ENCODE measurements around the gene RASA3. TPM values are rescaled to one million over a fixed set of nuclear protein-coding genes. Genes with fewer than 3 reads are reported as not detected.

RASA3 gene
- total RNA-seq, 1 experiment from 2014 or later: 18.6 TPM

DNA sequence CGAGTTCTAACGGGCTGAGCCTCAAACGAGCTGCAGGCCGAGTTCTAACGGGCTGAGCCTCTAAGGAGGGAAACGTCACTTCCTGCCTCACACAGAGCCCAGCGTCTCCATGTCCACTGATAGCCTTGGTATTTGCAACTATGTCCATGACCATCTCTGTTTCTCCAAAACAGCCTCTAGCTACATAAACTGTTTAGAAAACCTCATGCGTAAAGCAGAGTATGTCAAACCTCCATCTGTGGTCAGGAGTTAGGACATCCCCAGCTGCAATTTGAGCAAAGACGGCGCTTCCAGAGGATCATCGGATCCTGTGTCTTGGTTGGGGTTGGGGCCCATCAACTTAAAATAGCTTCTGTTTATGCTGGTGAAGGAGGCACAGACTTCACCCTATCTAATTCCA is 20.8 kb downstream of the RASA3 start:
- Histone ChIP-seq H3K9me2 (ENCODE audit: insufficient read depth) (no peaks in the 10 kb centered on the region), H3K4me2 (ENCODE audit: low read length) (no peak overlapping the region), H3K27me3 (ENCODE audit: insufficient read depth, low read length) (no peaks in the 10 kb centered on the region), H3K9me3 (ENCODE audit: control insufficient read depth in 1 of 2, insufficient read depth in 1 of 2, low read depth in 1 of 2, low read length in 2 of 2) (no peaks in the 10 kb centered on the region), H3K79me2 (ENCODE audit: insufficient read depth, low read length) (peaks cover 76% of the 10 kb centered on the region), H2AFZ (ENCODE audit: low read depth, low read length, poor library complexity, severe bottlenecking) (no peak overlapping the region), H3K9ac (ENCODE audit: low read length) (no peak overlapping the region), H3K4me3 (replicated peaks in 1 of 2; ENCODE audit: low read depth in 1 of 2, low read length in 2 of 2) (no peak overlapping the region), H3K27ac (ENCODE audit: low read depth, low read length) (no peak overlapping the region), H4K20me1 (ENCODE audit: insufficient read depth) (no peaks in the 10 kb centered on the region), H3K36me3 (ENCODE audit: control insufficient read depth in 1 of 2, insufficient read depth in 2 of 2, low read length in 2 of 2) (no peaks in the 10 kb centered on the region), H3K4me1 (ENCODE audit: control insufficient read depth in 1 of 2, insufficient read depth in 2 of 2, low read length in 2 of 2) (peaks cover 0 to 15% of the 10 kb centered on the region in 2 experiments; a peak in 2 of 4 replicates)
- intact Hi-C loops (cut with micrococcal nuclease): no loop called here
- TF ChIP-seq ELF1 (IDR thresholded peaks at IDR 0.05; ENCODE audit: borderline replicate concordance, low read depth) (no peak), CBX3 (IDR thresholded peaks at IDR 0.05; ENCODE audit: low read depth) (no peak), CEBPB (IDR thresholded peaks at IDR 0.05; ENCODE audit: low read depth) (no peak), SRF (IDR thresholded peaks at IDR 0.05; ENCODE audit: low read depth) (no peak), EZH2phosphoT487 (IDR thresholded peaks at IDR 0.05; ENCODE audit: borderline replicate concordance) (no peak), SP1 (IDR thresholded peaks at IDR 0.05; ENCODE audit: low read depth) (no peak), EGR1 (IDR thresholded peaks at IDR 0.05; ENCODE audit: low read depth) (no peak), CTCF (IDR thresholded peaks at IDR 0.05 in 2 of 3, conservative IDR thresholded peaks at IDR 0.05 in 1 of 3; ENCODE audit: borderline replicate concordance in 1 of 3, insufficient read depth in 1 of 3, low read depth in 2 of 3, low read length in 2 of 3) (no peak), MAX (IDR thresholded peaks at IDR 0.05) (no peak), FOSL1 (IDR thresholded peaks at IDR 0.05; ENCODE audit: low read depth) (no peak), TCF7L2 (IDR thresholded peaks at IDR 0.05; ENCODE audit: borderline replicate concordance, extremely low read depth, insufficient read depth, insufficient read length) (no peak), ZFX (IDR thresholded peaks at IDR 0.05) (no peak), RAD21 (IDR thresholded peaks at IDR 0.05; ENCODE audit: low read depth) (no peak), ZNF274 (IDR thresholded peaks at IDR 0.05; ENCODE audit: low read depth, low read length) (no peak), POLR2AphosphoS5 (IDR thresholded peaks at IDR 0.05; ENCODE audit: low read depth, low read length) (no peak), JUND (IDR thresholded peaks at IDR 0.05) (no peak)
- TF ChIP-seq, protein P1, sequence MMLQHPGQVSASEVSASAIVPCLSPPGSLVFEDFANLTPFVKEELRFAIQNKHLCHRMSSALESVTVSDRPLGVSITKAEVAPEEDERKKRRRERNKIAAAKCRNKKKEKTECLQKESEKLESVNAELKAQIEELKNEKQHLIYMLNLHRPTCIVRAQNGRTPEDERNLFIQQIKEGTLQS (IDR thresholded peaks at IDR 0.05): no peak
- TF ChIP-seq, protein P2, sequence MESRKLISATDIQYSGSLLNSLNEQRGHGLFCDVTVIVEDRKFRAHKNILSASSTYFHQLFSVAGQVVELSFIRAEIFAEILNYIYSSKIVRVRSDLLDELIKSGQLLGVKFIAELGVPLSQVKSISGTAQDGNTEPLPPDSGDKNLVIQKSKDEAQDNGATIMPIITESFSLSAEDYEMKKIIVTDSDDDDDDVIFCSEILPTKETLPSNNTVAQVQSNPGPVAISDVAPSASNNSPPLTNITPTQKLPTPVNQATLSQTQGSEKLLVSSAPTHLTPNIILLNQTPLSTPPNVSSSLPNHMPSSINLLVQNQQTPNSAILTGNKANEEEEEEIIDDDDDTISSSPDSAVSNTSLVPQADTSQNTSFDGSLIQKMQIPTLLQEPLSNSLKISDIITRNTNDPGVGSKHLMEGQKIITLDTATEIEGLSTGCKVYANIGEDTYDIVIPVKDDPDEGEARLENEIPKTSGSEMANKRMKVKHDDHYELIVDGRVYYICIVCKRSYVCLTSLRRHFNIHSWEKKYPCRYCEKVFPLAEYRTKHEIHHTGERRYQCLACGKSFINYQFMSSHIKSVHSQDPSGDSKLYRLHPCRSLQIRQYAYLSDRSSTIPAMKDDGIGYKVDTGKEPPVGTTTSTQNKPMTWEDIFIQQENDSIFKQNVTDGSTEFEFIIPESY (IDR thresholded peaks at IDR 0.05; ENCODE audit: extremely low read depth, insufficient replicate concordance, low read length): no peak
- TF ChIP-seq, protein P3, sequence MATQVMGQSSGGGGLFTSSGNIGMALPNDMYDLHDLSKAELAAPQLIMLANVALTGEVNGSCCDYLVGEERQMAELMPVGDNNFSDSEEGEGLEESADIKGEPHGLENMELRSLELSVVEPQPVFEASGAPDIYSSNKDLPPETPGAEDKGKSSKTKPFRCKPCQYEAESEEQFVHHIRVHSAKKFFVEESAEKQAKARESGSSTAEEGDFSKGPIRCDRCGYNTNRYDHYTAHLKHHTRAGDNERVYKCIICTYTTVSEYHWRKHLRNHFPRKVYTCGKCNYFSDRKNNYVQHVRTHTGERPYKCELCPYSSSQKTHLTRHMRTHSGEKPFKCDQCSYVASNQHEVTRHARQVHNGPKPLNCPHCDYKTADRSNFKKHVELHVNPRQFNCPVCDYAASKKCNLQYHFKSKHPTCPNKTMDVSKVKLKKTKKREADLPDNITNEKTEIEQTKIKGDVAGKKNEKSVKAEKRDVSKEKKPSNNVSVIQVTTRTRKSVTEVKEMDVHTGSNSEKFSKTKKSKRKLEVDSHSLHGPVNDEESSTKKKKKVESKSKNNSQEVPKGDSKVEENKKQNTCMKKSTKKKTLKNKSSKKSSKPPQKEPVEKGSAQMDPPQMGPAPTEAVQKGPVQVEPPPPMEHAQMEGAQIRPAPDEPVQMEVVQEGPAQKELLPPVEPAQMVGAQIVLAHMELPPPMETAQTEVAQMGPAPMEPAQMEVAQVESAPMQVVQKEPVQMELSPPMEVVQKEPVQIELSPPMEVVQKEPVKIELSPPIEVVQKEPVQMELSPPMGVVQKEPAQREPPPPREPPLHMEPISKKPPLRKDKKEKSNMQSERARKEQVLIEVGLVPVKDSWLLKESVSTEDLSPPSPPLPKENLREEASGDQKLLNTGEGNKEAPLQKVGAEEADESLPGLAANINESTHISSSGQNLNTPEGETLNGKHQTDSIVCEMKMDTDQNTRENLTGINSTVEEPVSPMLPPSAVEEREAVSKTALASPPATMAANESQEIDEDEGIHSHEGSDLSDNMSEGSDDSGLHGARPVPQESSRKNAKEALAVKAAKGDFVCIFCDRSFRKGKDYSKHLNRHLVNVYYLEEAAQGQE (IDR thresholded peaks at IDR 0.05; ENCODE audit: low read depth): no peak
- CTCF ChIA-PET: no interaction called here
- no TSS peak for BruUV-seq (replicated peaks)
- RAD21 ChIA-PET (ENCODE audit: low non-redundant PET in 1 of 2, low total read pairs in 2 of 2, uncharacterized antibody in 2 of 2, unreplicated experiment in 2 of 2): no interaction called here
- no peak for DNase-seq (ENCODE audit: low read depth, low spot score)
- ATAC-seq: no peak
- POLR2A ChIA-PET: no interaction called here

Measured in HCT116 (cell line).